GM18507 (cell line): ENCODE measurements around the gene FFAR1.

ENCODE experiments used
- DNase-seq: peaks from one replicate; pipeline ENCODE4 v3.0.0; 2011; ENCODE audit warnings: low read depth; ENCODE audit not compliant: insufficient read length; ENCODE audit errors: extremely low spot score
- FAIRE-seq: peaks from 2 replicates; lab custom pipeline; 2011; peaks lifted over from hg19 to GRCh38; lab: Jason Lieb, UNC

The FFAR1 gene

DNA sequence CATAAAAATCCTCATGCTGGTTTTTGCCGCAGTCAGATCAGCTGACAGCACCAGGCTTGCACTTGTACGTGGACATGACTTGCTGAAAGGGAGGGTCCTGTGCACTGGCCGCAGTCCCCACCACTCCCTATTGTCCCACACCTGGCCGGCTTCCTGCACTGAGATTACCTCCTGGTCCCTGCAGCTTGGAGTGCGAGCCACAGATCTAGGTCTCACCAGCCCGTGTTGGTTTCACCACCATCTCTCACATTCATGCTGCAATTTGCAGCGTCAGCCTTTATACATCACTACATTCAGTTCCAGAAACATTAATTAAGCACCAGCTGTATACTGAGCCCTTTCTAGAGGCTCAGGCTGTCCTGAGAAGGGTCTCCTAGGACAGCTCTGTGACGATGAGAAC is 33.7 kb upstream of the FFAR1 start:
- no peak for DNase-seq
- FAIRE-seq: no peak

DNA sequence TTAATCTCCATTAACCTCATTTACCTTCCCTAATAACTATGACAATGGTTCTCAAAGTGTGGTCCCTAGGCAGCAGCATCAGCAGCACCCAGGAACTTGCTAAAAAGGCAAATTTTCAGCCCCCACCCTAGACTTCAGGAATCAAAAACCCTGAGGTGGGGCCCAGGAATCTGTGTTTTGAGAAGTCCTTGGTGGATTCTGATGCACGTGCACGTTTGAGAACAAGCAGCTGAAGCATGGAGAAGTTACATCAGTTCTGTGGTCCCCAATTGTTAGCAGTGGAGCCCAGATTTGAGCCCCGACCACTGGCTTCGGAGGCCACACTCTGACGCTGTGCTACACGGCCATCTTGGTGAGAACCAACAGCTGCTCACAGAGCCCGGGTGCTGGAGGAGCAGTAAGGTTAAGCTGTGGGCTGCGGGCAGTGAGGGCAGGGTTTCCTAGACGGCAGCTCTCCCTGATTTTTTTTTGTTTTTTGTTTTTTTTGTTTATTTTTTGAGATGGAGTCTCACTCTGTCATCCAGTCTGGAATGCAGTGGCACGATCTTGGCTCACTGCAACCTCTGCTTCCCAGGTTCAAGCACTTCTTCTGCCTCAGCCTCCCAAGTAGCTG is 32.7 kb upstream of the FFAR1 start:
- DNase-seq (no peak), FAIRE-seq (no peak)

DNA sequence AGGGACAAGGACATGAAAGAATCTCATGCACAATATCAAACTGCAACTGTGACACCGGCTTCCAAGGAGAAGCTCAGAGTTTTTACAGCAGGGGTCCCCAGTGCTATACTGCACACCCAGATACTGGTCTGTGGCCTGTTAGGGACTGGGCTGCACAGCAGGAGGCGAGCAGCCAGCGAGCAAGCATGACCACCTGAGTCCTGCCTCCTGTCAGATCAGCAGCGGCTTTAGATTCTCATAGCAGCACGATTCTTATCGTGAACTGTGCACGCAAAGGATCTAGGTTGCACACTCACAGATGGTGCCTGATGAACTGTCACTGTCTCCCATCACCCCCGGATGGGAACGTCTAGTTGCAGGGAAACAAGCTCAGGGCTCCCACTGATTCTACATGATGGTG is 31.8 kb upstream of the FFAR1 start:
- no peak for DNase-seq
- no peak for FAIRE-seq

DNA sequence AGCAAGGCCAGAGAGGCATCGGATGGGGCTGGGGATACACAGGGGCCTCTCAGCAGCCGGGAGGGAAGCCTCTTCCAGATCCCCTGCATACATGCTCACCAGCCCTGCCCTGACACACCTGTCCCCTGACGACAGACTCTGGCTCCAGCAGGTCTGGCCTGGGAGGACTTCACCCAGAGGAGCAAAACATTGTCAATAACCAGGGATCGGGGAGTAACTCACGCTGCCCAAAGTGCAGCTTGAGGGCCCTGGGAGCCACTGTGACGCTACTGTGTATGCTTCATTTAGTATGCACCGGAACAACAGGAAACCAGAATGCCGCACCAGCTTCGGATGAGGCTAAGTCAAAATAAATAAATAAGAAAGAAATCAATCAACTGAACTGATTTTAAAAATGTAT is 31.1 kb upstream of the FFAR1 start:
- DNase-seq (no peak), FAIRE-seq (no peak)

DNA sequence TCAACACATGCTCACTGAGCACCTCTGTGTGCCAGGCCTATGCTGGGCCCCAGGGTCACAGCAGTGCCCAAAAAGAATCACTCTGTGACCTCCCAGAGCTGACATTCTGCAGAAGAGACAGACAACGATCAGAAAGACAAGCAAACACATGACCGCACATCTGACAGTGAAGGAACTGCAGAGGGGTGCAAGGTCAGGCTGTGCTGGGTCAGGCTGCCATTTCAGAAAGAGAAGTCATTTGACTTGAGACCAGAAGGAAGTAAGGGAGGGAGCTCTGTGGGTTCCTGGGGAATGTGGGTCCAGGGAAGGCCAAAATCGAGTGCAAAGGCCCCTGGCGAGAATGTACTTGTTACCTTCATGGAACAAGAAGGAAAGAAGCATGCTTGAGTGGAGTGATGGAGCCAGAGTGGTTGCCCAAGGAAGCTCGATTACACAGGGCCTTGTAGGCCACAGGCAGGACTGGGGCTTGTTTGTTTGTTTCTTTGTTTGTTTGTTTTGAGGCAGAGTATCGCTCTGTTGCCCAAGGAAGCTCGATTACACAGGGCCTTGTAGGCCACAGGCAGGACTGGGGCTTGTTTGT is 30.1 kb upstream of the FFAR1 start:
- no peak for DNase-seq
- FAIRE-seq: no peak

DNA sequence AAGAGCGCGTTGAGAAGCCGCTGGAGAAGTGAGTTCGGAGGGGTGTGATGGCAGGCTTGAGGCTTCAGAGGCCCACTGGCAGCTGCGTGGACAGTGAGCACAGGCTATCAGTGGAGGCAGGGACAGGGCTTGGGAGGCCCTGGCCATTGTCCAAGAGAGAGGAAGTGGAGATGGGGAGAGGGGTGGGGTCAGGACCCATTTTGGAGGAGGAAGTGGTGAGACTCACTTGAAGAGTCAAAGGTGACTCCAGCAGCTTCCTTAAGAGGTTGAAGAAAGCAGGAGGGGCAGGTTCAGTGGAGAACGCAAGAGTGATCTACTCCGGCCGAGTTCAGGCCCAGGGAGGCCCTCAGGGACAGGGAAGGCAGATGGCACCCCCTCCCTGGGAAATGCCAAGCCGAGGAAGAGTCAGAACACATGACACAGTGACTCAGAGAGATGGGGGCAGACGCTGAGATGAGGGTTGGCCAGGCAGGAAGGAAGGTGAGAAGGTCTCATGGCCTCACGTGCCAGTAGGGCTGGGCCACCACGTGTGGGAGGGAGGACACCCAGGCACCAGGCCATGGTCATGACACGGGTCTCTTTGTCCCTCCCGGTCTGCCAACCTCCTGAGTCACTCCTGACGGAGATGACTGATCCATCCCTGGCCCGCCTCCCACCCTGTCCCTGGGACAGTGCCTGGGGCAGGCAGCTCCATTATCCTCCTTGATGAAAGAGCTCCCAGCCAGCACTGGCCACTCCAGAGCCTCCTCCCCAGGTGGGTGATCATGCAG is 28.8 kb upstream of the FFAR1 start:
- no peak for DNase-seq
- peak; percentile 9 for FAIRE-seq

DNA sequence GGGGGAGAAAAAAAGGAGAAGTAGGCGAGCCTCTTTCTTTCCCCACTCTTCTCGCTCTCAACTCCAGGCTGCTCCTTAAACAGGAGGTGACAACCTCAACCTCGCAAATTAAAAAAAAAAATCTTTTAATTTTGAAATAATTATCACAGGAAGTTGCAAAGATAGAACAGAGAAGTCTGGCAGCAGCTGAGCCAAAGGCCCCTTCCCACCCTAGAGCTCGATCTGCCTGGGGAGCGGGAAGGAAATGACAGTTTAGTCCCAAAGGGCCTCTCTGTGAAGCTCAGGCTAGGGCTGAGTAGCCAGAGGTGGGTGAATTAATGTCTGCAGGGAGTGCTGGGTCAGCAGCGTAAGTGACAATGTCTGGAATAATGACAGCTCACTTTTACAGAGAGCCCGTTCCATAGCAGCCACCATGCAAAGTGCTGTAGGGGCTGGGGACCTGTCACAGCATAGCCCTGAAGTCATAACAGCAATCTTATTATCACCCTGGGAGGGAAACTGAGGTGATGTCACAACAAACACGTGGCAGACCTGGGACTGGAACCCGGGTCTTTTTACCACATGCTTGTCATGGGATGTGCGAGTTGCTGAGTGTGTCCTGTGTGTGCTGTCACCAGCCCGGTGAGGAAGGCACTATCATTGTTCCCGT is 27.5 kb upstream of the FFAR1 start:
- no peak for DNase-seq
- FAIRE-seq: peak; percentile 9

DNA sequence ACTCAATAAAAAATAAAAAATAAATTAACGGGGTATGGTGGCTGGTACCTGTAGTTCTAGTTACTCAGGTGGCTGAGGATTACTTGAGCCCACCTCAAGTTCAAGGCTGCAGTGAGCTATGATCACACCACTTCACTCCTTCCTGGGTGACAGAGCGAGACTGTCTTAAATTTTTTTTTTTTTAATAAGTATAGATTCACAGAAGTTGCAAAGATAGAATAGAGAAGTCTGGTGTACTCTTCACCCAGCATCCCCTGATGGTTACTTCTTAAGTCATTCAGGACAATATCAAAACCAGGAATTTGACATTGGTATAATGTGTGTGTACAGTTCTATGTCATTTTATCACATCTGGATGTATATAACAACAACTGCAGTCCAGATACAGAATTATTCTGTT is 26.4 kb upstream of the FFAR1 start:
- FAIRE-seq (no peak), DNase-seq (no peak)

DNA sequence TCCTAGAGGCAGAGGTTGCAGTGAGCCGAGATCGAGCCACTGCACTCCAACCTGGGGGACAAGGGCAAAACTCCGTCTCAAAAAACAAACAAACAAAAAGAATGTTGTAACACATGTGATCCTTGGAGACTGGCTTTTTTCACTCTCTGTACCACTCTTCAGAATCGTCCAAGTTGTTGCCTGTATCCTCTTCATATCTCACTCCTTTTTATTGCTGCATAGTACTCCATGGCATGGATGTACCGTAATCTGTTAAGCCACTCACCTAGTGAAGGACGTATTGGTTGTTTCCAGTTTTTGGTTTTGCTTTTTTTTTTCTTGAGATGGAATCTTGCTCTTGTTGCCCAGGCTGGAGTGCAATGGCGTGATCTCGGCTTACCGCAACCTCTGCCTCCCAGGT is 25.7 kb upstream of the FFAR1 start:
- DNase-seq (no peak), FAIRE-seq (no peak)

DNA sequence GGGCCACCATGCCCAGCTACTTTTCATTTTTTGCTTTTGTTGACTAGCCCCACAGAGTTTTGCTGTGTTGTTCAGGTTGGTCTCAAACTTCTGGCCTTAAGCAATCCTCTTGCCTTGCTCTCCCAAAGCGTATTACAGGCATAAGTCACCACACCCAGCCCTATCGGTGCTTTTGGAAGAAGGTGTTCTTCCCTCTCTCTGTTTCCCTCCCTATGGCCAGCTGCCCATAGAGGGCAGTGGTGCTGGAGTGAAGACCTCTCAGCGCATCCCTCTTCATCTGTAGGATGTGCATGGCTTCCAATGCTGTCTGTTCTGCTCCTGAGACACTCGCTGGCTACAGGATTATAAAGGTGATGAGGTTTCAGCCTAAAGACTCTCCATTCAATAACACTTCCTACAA is 20.1 kb upstream of the FFAR1 start:
- DNase-seq (no peak), FAIRE-seq (peak; percentile 76)

DNA sequence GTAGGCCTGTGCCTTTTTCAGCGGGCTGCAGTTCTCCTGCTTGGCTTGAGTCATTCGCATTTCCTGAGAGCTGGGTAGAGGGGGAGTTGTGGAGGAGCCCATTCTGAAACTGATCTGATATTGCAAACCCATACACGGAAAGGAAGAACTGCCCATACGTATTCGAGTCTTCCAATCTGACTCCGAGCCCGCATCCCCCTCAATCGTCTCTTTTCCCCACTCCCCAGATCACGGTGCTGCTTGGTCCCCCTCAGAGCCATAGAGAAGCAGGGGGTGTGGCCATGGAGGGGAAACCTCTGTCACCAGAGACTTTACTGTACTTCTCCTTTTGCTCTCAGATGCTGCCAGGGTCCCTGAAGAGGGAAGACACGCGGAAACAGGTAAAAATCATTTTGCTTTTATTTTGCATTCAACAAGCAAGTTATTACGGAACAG is 18.8 kb upstream of the FFAR1 start, which contains the start of gene CD22:
CD22 (plus strand) TSS at position 337 of the 435 bp plus-strand sequence. CDS start 2,854 bp downstream, outside the sequence.
- peak; percentile 94 for FAIRE-seq
- no peak for DNase-seq

DNA sequence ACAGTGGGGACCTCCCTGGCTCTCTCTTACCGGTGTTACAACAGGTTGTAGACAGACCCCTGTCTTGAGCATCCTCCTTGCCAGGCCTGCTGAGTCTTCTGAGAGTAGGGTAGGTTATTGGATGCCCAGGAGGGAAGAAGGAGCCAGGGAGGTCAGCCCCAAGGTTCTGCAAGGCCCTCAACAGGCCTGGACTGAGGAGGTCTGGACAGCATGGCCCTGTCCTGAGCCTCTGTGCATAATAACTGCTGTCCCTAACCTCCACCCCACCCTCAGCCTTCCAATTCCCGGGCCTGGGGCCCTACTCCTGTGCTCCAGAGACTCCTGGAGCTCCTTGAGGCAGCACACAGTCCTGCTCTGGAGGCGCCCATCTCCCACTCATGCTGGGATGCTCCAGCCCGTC is 18.4 kb upstream of the FFAR1 start:
- DNase-seq (no peak), FAIRE-seq (no peak)

DNA sequence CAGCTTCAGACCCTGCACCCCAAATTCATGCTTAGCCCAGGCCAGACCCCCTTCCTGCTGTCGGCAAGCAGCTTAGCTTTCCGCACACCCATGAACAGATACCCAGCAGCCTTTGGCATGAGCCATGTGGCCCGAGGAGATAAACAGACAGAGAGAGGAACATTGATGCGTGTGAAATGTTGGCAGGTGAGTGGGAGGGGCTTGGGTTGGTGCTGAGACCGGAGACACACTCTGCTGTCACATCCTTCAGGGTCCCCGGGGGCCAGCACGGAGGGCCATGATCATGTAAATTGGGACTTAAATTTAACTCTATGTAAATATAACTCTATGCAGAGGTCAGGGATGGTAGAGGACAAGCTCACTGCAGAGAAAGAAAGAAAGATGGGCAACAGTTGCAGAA is 17.2 kb upstream of the FFAR1 start:
- FAIRE-seq (peak; percentile 100), DNase-seq (no peak)

DNA sequence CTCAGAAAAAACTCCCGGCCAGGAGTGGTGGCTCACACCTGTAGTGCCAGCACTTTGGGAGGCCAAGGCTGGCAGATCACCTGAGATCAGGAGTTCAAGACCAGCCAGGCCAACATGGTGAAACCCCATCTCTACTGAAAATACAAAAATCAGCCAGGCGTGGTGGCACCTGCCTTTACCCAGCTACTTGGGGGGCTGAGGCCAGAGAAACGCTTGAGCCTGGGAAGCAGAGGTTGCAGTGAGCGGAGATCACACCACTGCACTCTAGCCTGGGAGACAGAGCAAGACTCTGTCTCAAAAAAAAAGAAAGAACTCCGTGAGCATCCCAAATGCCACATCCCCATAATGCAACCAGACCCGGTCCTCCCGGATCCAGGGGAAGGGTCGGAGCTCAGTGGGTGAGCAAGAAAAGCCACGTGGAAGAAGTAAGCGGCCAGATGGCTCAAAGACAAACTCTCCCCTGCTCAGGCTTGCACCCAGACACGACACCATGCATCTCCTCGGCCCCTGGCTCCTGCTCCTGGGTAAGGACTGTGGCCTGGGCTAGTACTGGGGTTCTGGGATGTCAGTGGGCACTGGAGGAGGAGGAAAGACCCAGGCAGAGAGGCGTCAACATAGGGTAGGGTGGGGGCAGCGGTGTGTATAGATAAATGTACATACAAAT is 16.0 kb upstream of the FFAR1 start:
- peak; percentile 21 for FAIRE-seq

DNA sequence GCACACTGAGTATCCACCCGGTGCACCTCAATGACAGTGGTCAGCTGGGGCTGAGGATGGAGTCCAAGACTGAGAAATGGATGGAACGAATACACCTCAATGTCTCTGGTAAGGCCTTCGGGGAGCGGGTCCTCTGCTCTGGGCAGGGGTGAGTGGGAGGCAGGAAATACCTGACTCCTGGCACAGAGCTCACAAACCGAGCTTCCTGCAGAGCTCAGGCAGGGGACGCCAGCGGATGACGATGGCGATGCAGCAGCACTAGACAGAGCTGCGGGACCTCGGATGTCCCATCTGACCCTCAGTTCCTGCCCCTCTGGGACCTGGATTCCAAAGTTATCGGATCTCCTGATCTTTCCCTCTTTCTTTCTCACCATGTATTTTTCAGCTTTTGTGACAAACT is 14.9 kb upstream of the FFAR1 start:
- no peak for DNase-seq
- peak; percentile 93 for FAIRE-seq

More for the DNA sequence above, 16.0 kb upstream of the FFAR1 start:
- DNase-seq: no peak

DNA sequence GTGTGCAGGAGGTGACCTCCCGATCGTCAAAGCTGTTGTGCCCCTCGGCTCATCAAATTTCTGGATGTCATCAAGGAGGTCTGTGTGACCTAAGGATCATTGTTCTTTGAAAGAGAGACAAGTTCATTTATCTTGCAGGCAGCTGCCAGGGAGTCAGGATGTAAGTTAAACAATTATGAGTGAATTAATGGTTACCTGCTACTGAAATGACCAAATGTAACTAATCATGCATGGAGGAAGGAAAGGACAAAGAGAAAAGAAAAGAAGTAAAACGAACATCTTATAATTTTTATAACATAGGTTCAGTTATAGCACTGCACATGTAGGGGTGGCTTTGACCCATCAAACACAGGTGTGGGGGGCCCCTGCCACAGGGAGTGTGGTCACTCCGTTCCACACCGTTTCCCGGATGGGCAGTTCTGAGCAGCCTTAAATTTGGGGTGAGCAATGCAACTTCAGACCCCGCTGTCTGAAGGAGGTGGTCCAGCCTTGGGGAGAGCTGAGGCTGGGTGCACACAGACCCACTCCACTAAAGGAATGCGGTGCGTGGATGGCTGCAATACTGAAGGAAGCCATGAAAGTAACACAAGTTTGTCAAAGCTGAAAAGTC is 13.5 kb upstream of the FFAR1 start:
- FAIRE-seq (no peak), DNase-seq (no peak)

DNA sequence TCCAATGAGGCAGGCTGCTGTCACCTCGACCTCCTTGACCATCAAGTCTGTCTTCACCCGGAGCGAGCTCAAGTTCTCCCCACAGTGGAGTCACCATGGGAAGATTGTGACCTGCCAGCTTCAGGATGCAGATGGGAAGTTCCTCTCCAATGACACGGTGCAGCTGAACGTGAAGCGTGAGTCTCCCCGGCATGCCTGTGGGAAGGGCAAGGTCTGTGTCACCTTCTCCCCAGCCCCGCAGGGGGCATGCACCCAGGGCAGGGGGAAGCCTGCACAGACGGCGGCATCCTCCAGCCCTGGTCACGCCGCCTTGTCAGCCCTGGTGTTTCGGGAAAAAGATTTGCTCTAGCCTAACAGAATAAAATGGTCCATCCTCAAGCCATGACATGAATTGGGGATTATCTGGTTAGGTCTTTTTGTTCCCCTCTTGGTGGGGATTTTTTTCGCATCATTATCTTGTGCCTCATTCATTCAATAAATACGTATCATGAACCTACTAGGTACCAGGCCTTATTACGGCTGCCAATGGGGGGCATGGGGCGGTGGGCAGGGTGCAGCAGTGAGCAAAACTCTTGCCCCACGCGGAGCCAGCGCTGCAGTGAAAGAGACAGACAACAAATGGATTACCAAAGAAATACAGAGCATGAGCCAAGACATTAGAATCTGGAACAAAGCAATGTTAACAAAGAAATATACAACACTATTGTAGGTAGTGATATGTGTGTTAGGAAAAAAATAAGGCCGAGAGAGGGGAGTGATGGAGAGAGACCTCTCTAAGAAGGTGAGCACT is 11.3 kb upstream of the FFAR1 start:
- DNase-seq (no peak), FAIRE-seq (peak; percentile 33)

DNA sequence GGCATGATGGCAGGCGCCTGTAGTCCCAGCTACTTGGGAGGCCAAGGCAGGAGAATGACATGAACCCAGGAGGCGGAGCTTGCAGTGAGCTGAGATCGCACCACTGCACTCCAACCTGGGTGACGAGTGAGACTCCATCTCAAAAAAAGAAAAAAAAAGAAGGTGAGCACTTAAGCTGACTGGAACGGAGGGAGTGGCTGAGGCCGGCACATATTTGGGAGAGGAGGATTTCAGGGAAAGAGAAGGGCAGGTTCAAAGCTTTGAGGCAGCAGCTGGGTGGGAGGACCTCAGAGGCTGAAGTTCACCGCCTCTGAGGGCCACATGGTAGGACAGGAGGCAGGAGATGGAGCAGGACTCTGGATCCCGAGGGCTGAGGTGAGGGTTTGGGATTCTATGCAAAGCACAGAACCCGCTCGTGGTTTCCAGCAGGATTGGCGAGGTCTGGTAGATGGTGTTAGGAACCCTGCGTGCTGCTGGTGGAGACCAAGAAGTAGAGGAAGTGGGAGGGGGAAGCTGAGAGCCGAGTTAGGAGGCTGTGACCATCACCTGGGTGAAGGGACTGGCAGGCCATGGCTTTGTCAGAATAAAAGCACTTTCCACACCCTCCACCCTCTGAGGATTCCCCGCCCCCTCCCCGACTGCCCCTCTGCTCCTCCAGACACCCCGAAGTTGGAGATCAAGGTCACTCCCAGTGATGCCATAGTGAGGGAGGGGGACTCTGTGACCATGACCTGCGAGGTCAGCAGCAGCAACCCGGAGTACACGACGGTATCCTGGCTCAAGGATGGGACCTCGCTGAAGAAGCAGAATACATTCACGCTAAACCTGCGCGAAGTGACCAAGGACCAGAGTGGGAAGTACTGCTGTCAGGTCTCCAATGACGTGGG is 10.4 kb upstream of the FFAR1 start:
- no peak for DNase-seq
- peak; percentile 58 for FAIRE-seq
